ENCODE measurements around the gene USP22. TPM values are rescaled to one million over a fixed set of nuclear protein-coding genes. Genes with fewer than 3 reads are reported as not detected.

USP22 gene
- total and polyA plus RNA-seq, 2 of the 13 experiments (the other 11 are each of a cell fraction or from before 2014, with no cell fraction given) = 98.0 to 130 TPM

DNA sequence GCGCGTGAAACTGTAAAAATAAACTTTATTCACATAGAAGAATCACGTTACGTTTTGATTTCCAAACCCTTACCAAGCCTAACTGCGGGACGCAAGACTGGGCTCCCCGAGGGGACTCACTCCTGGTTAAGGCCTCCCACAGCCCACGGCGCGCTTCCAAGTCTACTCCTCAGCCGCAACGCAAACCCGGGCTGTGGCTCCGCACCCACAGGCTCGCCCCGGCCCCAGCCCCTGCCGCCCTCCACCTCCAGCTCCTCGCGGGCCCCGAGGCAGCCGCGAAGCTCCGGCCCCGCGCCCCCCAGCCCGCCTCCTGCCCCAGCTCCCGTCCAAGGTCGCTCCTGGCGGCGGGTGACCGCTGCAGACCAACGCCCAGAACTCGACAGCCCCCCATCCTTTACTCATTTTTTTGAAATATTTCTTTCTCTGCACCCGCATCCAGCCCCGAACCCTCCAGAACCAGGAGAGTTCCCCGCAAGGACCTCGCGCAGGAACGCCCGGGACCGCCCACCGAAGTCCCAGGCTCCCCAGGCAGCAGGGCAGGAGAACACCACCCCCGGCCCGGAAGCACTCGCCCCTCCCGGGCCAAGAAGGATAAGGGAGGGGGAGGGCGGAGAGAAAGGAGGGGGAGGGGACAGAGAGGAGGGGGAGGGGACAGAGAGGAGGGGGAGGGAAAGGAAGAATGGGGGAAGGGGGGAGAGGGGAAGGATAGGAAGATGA is 912 bp downstream of the USP22 start (continued):
- TF ChIP-seq, protein P1, sequence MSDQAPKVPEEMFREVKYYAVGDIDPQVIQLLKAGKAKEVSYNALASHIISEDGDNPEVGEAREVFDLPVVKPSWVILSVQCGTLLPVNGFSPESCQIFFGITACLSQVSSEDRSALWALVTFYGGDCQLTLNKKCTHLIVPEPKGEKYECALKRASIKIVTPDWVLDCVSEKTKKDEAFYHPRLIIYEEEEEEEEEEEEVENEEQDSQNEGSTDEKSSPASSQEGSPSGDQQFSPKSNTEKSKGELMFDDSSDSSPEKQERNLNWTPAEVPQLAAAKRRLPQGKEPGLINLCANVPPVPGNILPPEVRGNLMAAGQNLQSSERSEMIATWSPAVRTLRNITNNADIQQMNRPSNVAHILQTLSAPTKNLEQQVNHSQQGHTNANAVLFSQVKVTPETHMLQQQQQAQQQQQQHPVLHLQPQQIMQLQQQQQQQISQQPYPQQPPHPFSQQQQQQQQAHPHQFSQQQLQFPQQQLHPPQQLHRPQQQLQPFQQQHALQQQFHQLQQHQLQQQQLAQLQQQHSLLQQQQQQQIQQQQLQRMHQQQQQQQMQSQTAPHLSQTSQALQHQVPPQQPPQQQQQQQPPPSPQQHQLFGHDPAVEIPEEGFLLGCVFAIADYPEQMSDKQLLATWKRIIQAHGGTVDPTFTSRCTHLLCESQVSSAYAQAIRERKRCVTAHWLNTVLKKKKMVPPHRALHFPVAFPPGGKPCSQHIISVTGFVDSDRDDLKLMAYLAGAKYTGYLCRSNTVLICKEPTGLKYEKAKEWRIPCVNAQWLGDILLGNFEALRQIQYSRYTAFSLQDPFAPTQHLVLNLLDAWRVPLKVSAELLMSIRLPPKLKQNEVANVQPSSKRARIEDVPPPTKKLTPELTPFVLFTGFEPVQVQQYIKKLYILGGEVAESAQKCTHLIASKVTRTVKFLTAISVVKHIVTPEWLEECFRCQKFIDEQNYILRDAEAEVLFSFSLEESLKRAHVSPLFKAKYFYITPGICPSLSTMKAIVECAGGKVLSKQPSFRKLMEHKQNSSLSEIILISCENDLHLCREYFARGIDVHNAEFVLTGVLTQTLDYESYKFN (CRISPR knock-in tag; conservative IDR thresholded peaks at IDR 0.05) = peak; percentile 38; the same call in 1 of the 2 replicates
- TF ChIP-seq AGO2 (optimal IDR thresholded peaks at IDR 0.05; ENCODE audit: low read depth, low read length) (peak; percentile 61), POLR2G (IDR thresholded peaks at IDR 0.05; ENCODE audit: low read depth, low read length) (peak; percentile 50; the same call in 1 of the 2 replicates), ZNF501 (CRISPR knock-in tag; IDR thresholded peaks at IDR 0.05) (no peak), RBM22 (optimal IDR thresholded peaks at IDR 0.05; ENCODE audit: low read length) (peak; percentile 37), MAF1 (CRISPR knock-in tag; IDR thresholded peaks at IDR 0.05; ENCODE audit: borderline replicate concordance) (no peak), ELF1 (CRISPR knock-in tag; IDR thresholded peaks at IDR 0.05) (peak; percentile 53; the same call in 1 of the 2 replicates), RNF219 (CRISPR knock-in tag; IDR thresholded peaks at IDR 0.05) (no peak), KLF16 (CRISPR knock-in tag; IDR thresholded peaks at IDR 0.05) (peak in 1 of 2 experiments; percentile 38; a peak in 1 of 4 replicates), POLR2AphosphoS5 (IDR thresholded peaks at IDR 0.05; ENCODE audit: low read depth, low read length) (peak; percentile 41; the same call in 1 of the 2 replicates)
- TF ChIP-seq, protein P2, sequence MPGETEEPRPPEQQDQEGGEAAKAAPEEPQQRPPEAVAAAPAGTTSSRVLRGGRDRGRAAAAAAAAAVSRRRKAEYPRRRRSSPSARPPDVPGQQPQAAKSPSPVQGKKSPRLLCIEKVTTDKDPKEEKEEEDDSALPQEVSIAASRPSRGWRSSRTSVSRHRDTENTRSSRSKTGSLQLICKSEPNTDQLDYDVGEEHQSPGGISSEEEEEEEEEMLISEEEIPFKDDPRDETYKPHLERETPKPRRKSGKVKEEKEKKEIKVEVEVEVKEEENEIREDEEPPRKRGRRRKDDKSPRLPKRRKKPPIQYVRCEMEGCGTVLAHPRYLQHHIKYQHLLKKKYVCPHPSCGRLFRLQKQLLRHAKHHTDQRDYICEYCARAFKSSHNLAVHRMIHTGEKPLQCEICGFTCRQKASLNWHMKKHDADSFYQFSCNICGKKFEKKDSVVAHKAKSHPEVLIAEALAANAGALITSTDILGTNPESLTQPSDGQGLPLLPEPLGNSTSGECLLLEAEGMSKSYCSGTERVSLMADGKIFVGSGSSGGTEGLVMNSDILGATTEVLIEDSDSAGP (CRISPR knock-in tag; IDR thresholded peaks at IDR 0.05; ENCODE audit: borderline replicate concordance) = 0 out of 2 replicates have a peak, but pooled peaks have one; percentile 51
